HG03097 (cell line): ENCODE results near the gene KCNIP4.

ENCODE experiments used
- ATAC-seq: cut with Tn5 transposase; IDR thresholded peaks from one replicate; pipeline ENCODE4 v1.9.1; 2021; ENCODE audit not compliant: unreplicated experiment, low FRiP score

The KCNIP4 gene

GRCh38 chr4:21118301-21118700, 830.3 kb downstream of the KCNIP4 start:
- no peak for ATAC-seq

- no peak for ATAC-seq
Measured at GRCh38 chr4:21117541-21118180, 830.9 kb downstream of the KCNIP4 start.

GRCh38 chr4:21113496-21114223, 834.9 kb downstream of the KCNIP4 start:
- no peak for ATAC-seq

GRCh38 chr4:21102667-21103066, 845.9 kb downstream of the KCNIP4 start:
- ATAC-seq: no peak

GRCh38 chr4:21097865-21098264, 850.7 kb downstream of the KCNIP4 start:
- ATAC-seq: no peak

- ATAC-seq: no peak
Measured at GRCh38 chr4:21097026-21097425, 851.5 kb downstream of the KCNIP4 start.

- no peak for ATAC-seq
Measured at GRCh38 chr4:21092531-21092930, 856.0 kb downstream of the KCNIP4 start.

GRCh38 chr4:21090094-21090666, 858.4 kb downstream of the KCNIP4 start:
- ATAC-seq: no peak

- no peak for ATAC-seq
Measured at GRCh38 chr4:21083413-21083812, 865.2 kb downstream of the KCNIP4 start.

GRCh38 chr4:21077967-21078366, 870.6 kb downstream of the KCNIP4 start:
- no peak for ATAC-seq

- no peak for ATAC-seq
Measured at GRCh38 chr4:21067351-21067750, 881.2 kb downstream of the KCNIP4 start.

- no peak for ATAC-seq
Measured at GRCh38 chr4:21061902-21062301, 886.7 kb downstream of the KCNIP4 start.

GRCh38 chr4:21046141-21046540, 902.4 kb downstream of the KCNIP4 start:
- no peak for ATAC-seq

- ATAC-seq: no peak
Measured at GRCh38 chr4:21045119-21045518, 903.5 kb downstream of the KCNIP4 start.

GRCh38 chr4:21041708-21042107, 906.9 kb downstream of the KCNIP4 start:
- ATAC-seq: no peak

- ATAC-seq: no peak
Measured at GRCh38 chr4:21034728-21035127, 913.8 kb downstream of the KCNIP4 start.

GRCh38 chr4:21032089-21032645, 916.4 kb downstream of the KCNIP4 start:
- ATAC-seq: no peak

GRCh38 chr4:21018817-21019216, 929.8 kb downstream of the KCNIP4 start:
- ATAC-seq: no peak

- no peak for ATAC-seq
Measured at GRCh38 chr4:21013501-21013900, 935.1 kb downstream of the KCNIP4 start.

- no peak for ATAC-seq
Measured at GRCh38 chr4:21012851-21013331, 935.7 kb downstream of the KCNIP4 start.

- no peak for ATAC-seq
Measured at GRCh38 chr4:21011106-21011505, 937.5 kb downstream of the KCNIP4 start.
